RKO (cell line): Measurements from ENCODE around the gene PHF12.

Experiments
- DNase-seq: peaks from one replicate; pipeline ENCODE4 v3.0.0-alpha.2; 2016; ENCODE audit warnings: low spot score

The PHF12 gene

DNA sequence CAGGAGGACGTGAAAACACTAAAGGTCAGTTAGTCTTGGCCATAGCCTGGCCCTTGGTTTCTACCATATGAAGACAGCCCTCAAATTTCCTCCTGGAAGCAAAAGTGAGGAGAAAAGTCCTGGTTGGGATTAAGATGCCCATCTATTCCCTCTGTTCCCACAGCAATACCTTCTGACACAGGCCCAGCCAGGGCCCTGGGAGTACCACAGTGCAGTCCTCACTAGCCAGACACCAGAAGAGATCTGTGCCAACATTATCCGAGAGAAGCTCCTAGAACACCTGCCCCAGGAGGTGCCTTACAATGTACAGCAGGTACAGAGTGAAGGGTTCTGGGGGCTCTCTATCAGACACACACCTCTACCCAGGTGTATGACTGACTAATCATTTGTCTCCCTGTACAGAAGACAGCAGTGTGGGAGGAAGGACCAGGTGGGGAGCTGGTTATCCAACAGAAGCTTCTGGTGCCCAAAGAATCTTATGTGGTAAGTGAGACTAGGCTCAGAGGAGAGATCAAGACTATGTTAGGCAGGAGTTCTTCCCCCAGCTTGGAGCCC is 92.4 kb downstream of the PHF12 start:
- DNase-seq = no peak

DNA sequence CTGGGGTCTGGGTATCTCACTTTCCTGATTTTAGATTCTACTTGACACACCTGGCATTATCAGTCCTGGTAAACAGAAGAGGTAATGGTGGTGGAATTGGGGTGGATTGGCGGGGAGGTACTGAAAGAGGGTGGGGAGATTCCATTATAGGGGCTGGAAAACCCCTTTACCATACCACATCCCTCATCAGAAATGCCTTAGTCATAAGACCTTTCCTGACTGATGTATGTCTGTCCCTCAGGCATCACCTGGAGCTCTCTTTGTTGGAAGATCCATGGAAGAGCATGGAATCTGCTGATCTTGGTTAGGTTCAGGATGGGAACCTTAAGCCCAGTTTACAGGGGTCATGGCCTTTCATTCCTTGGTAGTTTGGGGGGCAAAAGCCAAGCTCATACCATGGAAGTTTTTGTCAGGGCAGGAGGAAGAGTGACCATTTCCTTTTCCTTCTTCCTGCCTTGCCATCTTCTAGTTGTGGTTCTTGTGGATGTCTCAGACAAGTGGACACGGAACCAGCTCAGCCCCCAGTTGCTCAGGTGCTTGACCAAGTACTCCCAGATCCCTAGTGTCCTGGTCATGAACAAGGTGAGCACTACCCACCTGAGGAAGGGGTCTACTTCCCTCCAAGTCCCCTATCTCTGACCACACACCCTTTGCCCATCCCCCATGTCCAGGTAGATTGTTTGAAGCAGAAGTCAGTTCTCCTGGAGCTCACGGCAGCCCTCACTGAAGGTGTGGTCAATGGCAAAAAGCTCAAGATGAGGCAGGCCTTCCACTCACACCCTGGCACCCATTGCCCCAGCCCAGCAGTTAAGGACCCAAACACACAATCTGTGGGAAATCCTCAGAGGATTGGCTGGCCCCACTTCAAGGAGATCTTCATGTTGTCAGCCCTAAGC is 93.2 kb downstream of the PHF12 start:
- DNase-seq = no peak

DNA sequence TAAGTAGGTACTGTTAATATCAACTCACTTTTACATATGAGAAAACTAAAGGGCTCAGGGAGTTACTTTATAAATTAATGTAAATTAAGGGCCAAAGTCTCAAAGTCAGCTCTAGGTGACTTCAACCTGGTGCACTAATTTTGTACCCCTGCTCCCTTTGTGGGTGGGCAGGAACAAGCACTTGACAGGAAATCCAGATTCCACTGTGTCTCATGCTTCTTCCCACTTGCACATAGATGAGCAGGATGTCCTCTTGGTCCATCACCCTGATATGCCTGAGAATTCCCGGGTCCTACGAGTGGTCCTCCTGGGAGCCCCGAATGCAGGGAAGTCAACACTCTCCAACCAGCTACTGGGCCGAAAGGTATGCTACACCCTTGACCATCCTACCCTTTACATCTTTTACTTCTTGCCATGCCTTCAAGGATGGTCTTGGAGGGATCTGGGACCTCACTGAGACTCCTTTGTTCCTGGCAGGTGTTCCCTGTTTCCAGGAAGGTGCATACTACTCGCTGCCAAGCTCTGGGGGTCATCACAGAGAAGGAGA is 95.2 kb downstream of the PHF12 start:
- DNase-seq = no peak

- DNase-seq = no peak
Observed at GRCh38 chr17:28855336-28855679, 96.0 kb downstream of the PHF12 start.
